WTC11 (cell line): Measurements from ENCODE around the gene NOTUM. TPM values are rescaled to one million over a fixed set of nuclear protein-coding genes. Genes with fewer than 3 reads are reported as not detected.
A peak's percentile ranks its signal among the peaks of the same experiment; 100 is the strongest.

Experiments used
- ATAC-seq: fragments of 200-7000 bp; cut with Tn5 transposase; 2 replicates; pipeline ENCODE4 v1.10.0; 2021; ENCODE audit warnings: mild to moderate bottlenecking, moderate library complexity
- CTCF ChIA-PET: fragments of 300-600 bp; sonication (Branson Sonifier 250); formaldehyde crosslinking; loops from one replicate; lab custom pipeline; 2021; ENCODE audit warnings: antibody characterized with exemption; lab: Charles Lee
- POLR2A ChIA-PET: fragments of 350-600 bp; sonication (Branson Sonifier 250); formaldehyde crosslinking; loops from one replicate; lab custom pipeline; 2021; ENCODE audit warnings: antibody characterized with exemption; lab: Charles Lee
- DNase-seq: peaks from one replicate; pipeline ENCODE4 v3.0.0; 2021; ENCODE audit warnings: low spot score
- H3K27ac Mint-ChIP-seq: 2 replicates; pipeline ENCODE4 v1.8.0; 2021; ENCODE audit warnings: mixed read lengths
- H3K27me3 Mint-ChIP-seq: 2 replicates; pipeline ENCODE4 v1.8.0; 2021; ENCODE audit warnings: low read depth, mild to moderate bottlenecking, moderate library complexity, mixed read lengths
- H3K36me3 Mint-ChIP-seq: 2 replicates; pipeline ENCODE4 v1.8.0; 2021; ENCODE audit warnings: mixed read lengths
- H3K4me1 Mint-ChIP-seq: 2 replicates; pipeline ENCODE4 v1.8.0; 2022; ENCODE audit warnings: mixed read lengths
- H3K4me3 Mint-ChIP-seq: 2 replicates; pipeline ENCODE4 v1.8.0; 2021; ENCODE audit warnings: mild to moderate bottlenecking, moderate library complexity, mixed read lengths
- H3K9me3 Mint-ChIP-seq: 2 replicates; pipeline ENCODE4 v1.8.0; 2021; ENCODE audit warnings: mixed read lengths
- CBFB ChIP-seq: sonication (generic); formaldehyde crosslinking; IDR thresholded peaks from 2 replicates; pipeline ENCODE4 v1.8.1; 2022; ENCODE audit warnings: mild to moderate bottlenecking, low read depth, missing genetic modification reagents
- CREB1 ChIP-seq: sonication (generic); formaldehyde crosslinking; IDR thresholded peaks from 2 replicates; pipeline ENCODE4 v1.8.0; 2023; ENCODE audit warnings: mild to moderate bottlenecking, missing genetic modification reagents
- E2F4 ChIP-seq: sonication (generic); formaldehyde crosslinking; IDR thresholded peaks from 2 replicates; pipeline ENCODE4 v1.8.1; 2022; ENCODE audit warnings: low read depth, mild to moderate bottlenecking, moderate library complexity, missing genetic modification reagents, borderline replicate concordance
- ESRRA ChIP-seq: sonication (generic); formaldehyde crosslinking; IDR thresholded peaks from 2 replicates; pipeline ENCODE4 v1.8.1; 2022; ENCODE audit warnings: mild to moderate bottlenecking, missing genetic modification reagents, borderline replicate concordance
- FOXK1 ChIP-seq: sonication (generic); formaldehyde crosslinking; IDR thresholded peaks from 2 replicates; pipeline ENCODE4 v1.8.0; 2022; ENCODE audit warnings: mild to moderate bottlenecking, moderate library complexity, missing genetic modification reagents
- FOXP1 ChIP-seq: sonication (generic); formaldehyde crosslinking; IDR thresholded peaks from 2 replicates; pipeline ENCODE4 v1.8.0; 2022; ENCODE audit warnings: missing genetic modification reagents, mild to moderate bottlenecking, moderate library complexity, borderline replicate concordance
- FOXP4 ChIP-seq: sonication (generic); formaldehyde crosslinking; IDR thresholded peaks from 2 replicates; pipeline ENCODE4 v1.8.0; 2022; ENCODE audit warnings: mild to moderate bottlenecking, missing genetic modification reagents
- IRF2 ChIP-seq: sonication (generic); formaldehyde crosslinking; IDR thresholded peaks from 2 replicates; pipeline ENCODE4 v1.8.0; 2022; ENCODE audit warnings: low read depth, missing genetic modification reagents, borderline replicate concordance
- MLX ChIP-seq: sonication (generic); formaldehyde crosslinking; IDR thresholded peaks from 2 replicates; pipeline ENCODE4 v1.8.1; 2023; ENCODE audit warnings: mild to moderate bottlenecking, missing genetic modification reagents, moderate library complexity
- OVOL2 ChIP-seq: fragments of 250-450 bp; sonication (Bioruptor Pico); IDR thresholded peaks from 2 replicates; pipeline ENCODE4 v1.9.0; 2021; ENCODE audit warnings: mild to moderate bottlenecking, borderline replicate concordance
- PRRX2 ChIP-seq: fragments of 250-450 bp; sonication (Bioruptor Pico); IDR thresholded peaks from 2 replicates; pipeline ENCODE4 v1.8.0; 2021; ENCODE audit warnings: mild to moderate bottlenecking
- ZMAT4 ChIP-seq: fragments of 250-450 bp; sonication (Bioruptor Pico); IDR thresholded peaks from 2 replicates; pipeline ENCODE4 v1.9.0; 2021; ENCODE audit warnings: mild to moderate bottlenecking
- ZNF281 ChIP-seq: sonication (generic); formaldehyde crosslinking; IDR thresholded peaks from 2 replicates; pipeline ENCODE4 v1.8.0; 2023; ENCODE audit warnings: mild to moderate bottlenecking, missing genetic modification reagents
- ZNF416 ChIP-seq: fragments of 250-450 bp; sonication (Bioruptor Pico); IDR thresholded peaks from 2 replicates; pipeline ENCODE4 v1.9.0; 2021; ENCODE audit warnings: mild to moderate bottlenecking, inconsistent platforms
- ZNF425 ChIP-seq: fragments of 250-450 bp; sonication (Bioruptor Pico); conservative IDR thresholded peaks from 2 replicates; pipeline ENCODE4 v1.9.0; 2021; ENCODE audit warnings: mild to moderate bottlenecking
- ZNF512 ChIP-seq: sonication (generic); formaldehyde crosslinking; IDR thresholded peaks from 2 replicates; pipeline ENCODE4 v1.8.1; 2022; ENCODE audit warnings: missing genetic modification reagents, borderline replicate concordance
- total RNA-seq: library from RNA; stranded (reverse); gene quantifications from 3 replicates; pipeline ENCODE4 v1.2.3, GENCODE V29; 2021

Gene NOTUM
- total RNA-seq, 1 experiment from 2014 or later = 1.7 TPM

GRCh38 chr17:81913394-81914102 is 47.4 kb downstream of the NOTUM start (continued):
- TF ChIP-seq FOXP4 (CRISPR knock-in tag) (no peak), ESRRA (CRISPR knock-in tag) (no peak), ZNF416 (no peak), FOXK1 (CRISPR knock-in tag) (no peak), PRRX2 (CRISPR knock-in tag) (no peak)

GRCh38 chr17:81912441-81913309 is 48.3 kb downstream of the NOTUM start:
- DNase-seq (no peak), ATAC-seq (no peak)
- POLR2A ChIA-PET = interaction anchor here (1.0 to 2.0 kb wide), 2 partner anchors 11 to 43 kb away, joined by 3 to 7 read pairs; no protein-coding TSS in a partner anchor
- peak overlapping the region; percentile 62; the same call in 1 of the 2 replicates for H3K4me3 Mint-ChIP-seq
- peak overlapping the region; percentile 34; the same call in 1 of the 2 replicates for H3K27ac Mint-ChIP-seq
- no peaks in the 10 kb centered on the region for H3K27me3 Mint-ChIP-seq
- TF ChIP-seq ZNF281 (CRISPR knock-in tag) (no peak), FOXP1 (CRISPR knock-in tag) (no peak), ZNF425 (CRISPR knock-in tag) (no peak), IRF2 (no peak), OVOL2 (CRISPR knock-in tag) (no peak), CBFB (CRISPR knock-in tag) (no peak), MLX (CRISPR knock-in tag) (no peak), ZNF512 (CRISPR knock-in tag) (no peak), E2F4 (CRISPR knock-in tag) (no peak), CREB1 (CRISPR knock-in tag) (no peak), ZMAT4 (CRISPR knock-in tag) (no peak), ESRRA (CRISPR knock-in tag) (no peak)
- peaks cover 11% of the 10 kb centered on the region for H3K4me1 Mint-ChIP-seq
- no peaks in the 10 kb centered on the region for H3K9me3 Mint-ChIP-seq
- H3K36me3 Mint-ChIP-seq = peaks cover 17% of the 10 kb centered on the region
- CTCF ChIA-PET = interaction anchor here (1.6 to 3.4 kb wide), 3 partner anchors 11 to 107 kb away, joined by 5 to 15 read pairs (median 12); no protein-coding TSS in a partner anchor
